B cell (primary cell): ENCODE data around the gene KLHL15. TPM values are rescaled to one million over a fixed set of nuclear protein-coding genes. Genes with fewer than 3 reads are reported as not detected.
A peak's percentile ranks its signal among the peaks of the same experiment; 100 is the strongest.

Experiments
- ATAC-seq: fragments of 200-7000 bp; cut with Tn5 transposase; one replicate; pipeline ENCODE4 v1.10.0; 2021; ENCODE audit warnings: low read depth, mild to moderate bottlenecking, moderate number of reproducible peaks, moderate library complexity
- CTCF ChIA-PET: fragments of 350-600 bp; sonication (Branson Sonifier 250); formaldehyde crosslinking; loops from one replicate; lab custom pipeline; 2021; ENCODE audit warnings: antibody characterized with exemption, inconsistent platforms; lab: Charles Lee
- POLR2A ChIA-PET: fragments of 350-600 bp; sonication (Branson Sonifier 250); formaldehyde crosslinking; loops from one replicate; lab custom pipeline; 2021; ENCODE audit warnings: antibody characterized with exemption; lab: Charles Lee
- DNase-seq: peaks from one replicate; pipeline ENCODE4 v3.0.0; 2013
- H2AFZ ChIP-seq: 2 replicates; pipeline ENCODE4 v1.6.1; 2012; ENCODE audit warnings: mild to moderate bottlenecking, low read depth, low read length; ENCODE audit not compliant: insufficient read depth, poor library complexity, severe bottlenecking
- H3K27ac ChIP-seq, 2 donors: 1 replicate in 1 of 2; 2 replicates in 1 of 2; pipeline ENCODE4 v1.5.1; 2012 to 2013; ENCODE audit warnings: low read length in 2 of 2, mild to moderate bottlenecking in 2 of 2, moderate library complexity in 1 of 2
- H3K27me3 ChIP-seq, 4 experiments: fragments of 200-600 bp in 1 of 4; sonication (generic) in 1 of 4; replicated peaks in 1 of 4; 1 replicate in 2 of 4; 2 replicates in 2 of 4; pipeline versions ENCODE4 v1.6.1 to v1.7.0; 2013 to 2016; ENCODE audit warnings: low read length in 3 of 4, mild to moderate bottlenecking in 2 of 4, mixed read lengths in 1 of 4, moderate library complexity in 1 of 4; ENCODE audit not compliant: insufficient read depth in 4 of 4, control insufficient read depth in 3 of 4; ENCODE audit errors: control extremely low read depth in 1 of 4
- H3K36me3 ChIP-seq, 2 experiments: replicated peaks in 1 of 2; 1 replicate in 1 of 2; 2 replicates in 1 of 2; pipeline versions ENCODE4 v1.6.1 to v1.7.1; 2013; ENCODE audit warnings: low read length in 1 of 2; ENCODE audit not compliant: insufficient read depth in 2 of 2, control insufficient read depth in 1 of 2; ENCODE audit errors: control extremely low read depth in 1 of 2, extremely low read depth in 1 of 2
- H3K4me1 ChIP-seq, 2 donors: fragments of 200-600 bp in 1 of 2; sonication (generic) in 1 of 2; 1 replicate in 1 of 2; 2 replicates in 1 of 2; pipeline versions ENCODE4 v1.5.1 to v1.6.1; 2013 to 2017; ENCODE audit warnings: low read length in 2 of 2; ENCODE audit not compliant: control insufficient read depth in 2 of 2, insufficient read depth in 2 of 2
- H3K4me2 ChIP-seq: replicated peaks from 2 replicates; pipeline ENCODE3; 2012; ENCODE audit warnings: mild to moderate bottlenecking, low read depth, low read length; ENCODE audit not compliant: poor library complexity, severe bottlenecking
- H3K4me3 ChIP-seq, 5 experiments: fragments of 200-600 bp in 1 of 5; sonication (generic) in 1 of 5; 1 replicate in 3 of 5; 2 replicates in 2 of 5; pipeline versions ENCODE4 v1.5.1 to v1.7.0; 2011 to 2016; ENCODE audit warnings: low read length in 4 of 5, mild to moderate bottlenecking in 4 of 5, low read depth in 2 of 5, control low read depth in 1 of 5, moderate library complexity in 1 of 5; ENCODE audit not compliant: insufficient read depth in 1 of 5; ENCODE audit errors: control extremely low read depth in 1 of 5, extremely low read depth in 1 of 5
- H3K79me2 ChIP-seq: fragments of 200-600 bp; sonication (generic); one replicate; pipeline ENCODE4 v1.6.0; 2016; ENCODE audit warnings: low read length; ENCODE audit not compliant: control insufficient read depth, insufficient read depth
- H3K9ac ChIP-seq: fragments of 200-600 bp; sonication (generic); 2 replicates; pipeline ENCODE4 v1.6.1; 2017; ENCODE audit warnings: mild to moderate bottlenecking, low read length, moderate library complexity
- H3K9me3 ChIP-seq, 3 donors: one replicate each; pipeline versions ENCODE4 v1.6.1 to v1.7.1; 2013; ENCODE audit warnings: low read length in 2 of 3; ENCODE audit not compliant: control insufficient read depth in 2 of 3, insufficient read depth in 1 of 3; ENCODE audit errors: control extremely low read depth in 1 of 3
- H4K20me1 ChIP-seq: 2 replicates; pipeline ENCODE4 v1.6.0; 2012; ENCODE audit warnings: mild to moderate bottlenecking, low read length; ENCODE audit not compliant: insufficient read depth, control insufficient read depth, poor library complexity, severe bottlenecking
- H3K27ac Mint-ChIP-seq: one replicate; pipeline ENCODE4 v1.8.0; 2021; ENCODE audit warnings: mixed read lengths
- H3K27me3 Mint-ChIP-seq: one replicate; pipeline ENCODE4 v1.8.0; 2021; ENCODE audit warnings: mixed read lengths
- H3K4me1 Mint-ChIP-seq: one replicate; pipeline ENCODE4 v1.8.0; 2021; ENCODE audit warnings: mixed read lengths
- H3K4me3 Mint-ChIP-seq: one replicate; pipeline ENCODE4 v1.8.0; 2021; ENCODE audit warnings: mixed read lengths
- H3K9me3 Mint-ChIP-seq: one replicate; pipeline ENCODE4 v1.8.0; 2022; ENCODE audit warnings: mixed read lengths; ENCODE audit not compliant: insufficient read depth
- EZH2 ChIP-seq: IDR thresholded peaks from 2 replicates; pipeline ENCODE4 v1.6.1; 2012; ENCODE audit warnings: borderline replicate concordance, low read depth, mild to moderate bottlenecking, moderate library complexity, low read length; ENCODE audit not compliant: insufficient read depth, poor library complexity, severe bottlenecking
- WGBS: methylation state at CpG from one replicate; pipeline ENCODE4 v1.1.5; 2013; ENCODE audit warnings: missing lambda C conversion rate; ENCODE audit not compliant: insufficient coverage; 5-methylcytosine and 5-hydroxymethylcytosine counted together
- intact Hi-C: fragments of 100-400 bp; cut with micrococcal nuclease; formaldehyde crosslinking; loops from one replicate; pipeline ENCODE4 v1.10.0; 2022
- polyA minus RNA-seq: library from RNA; depleted of rRNA, polyadenylated mRNA; stranded (reverse); fragments of >200 nt; gene quantifications from 2 replicates; pipeline ENCODE4 v1.2.3, GENCODE V29; 2012
- polyA plus RNA-seq: library from polyadenylated mRNA; depleted of rRNA; stranded (reverse); fragments of >200 nt; gene quantifications from 2 replicates; pipeline ENCODE4 v1.2.3, GENCODE V29; 2012
- total RNA-seq, 2 donors: library from RNA; stranded (reverse); fragments of 120-200 nt in 1 of 2; gene quantifications; 1 replicate in 1 of 2; 2 replicates in 1 of 2; pipeline versions ENCODE4 v1.2.3 to v1.2.4, GENCODE V29; 2013 to 2022
- TF ChIP-seq, protein P1 (sequence below): fragments of 200-600 bp; IDR thresholded peaks from one replicate; pipeline ENCODE4 v1.8.0; 2022; ENCODE audit warnings: antibody characterized with exemption, mild to moderate bottlenecking

Gene KLHL15, protein sequence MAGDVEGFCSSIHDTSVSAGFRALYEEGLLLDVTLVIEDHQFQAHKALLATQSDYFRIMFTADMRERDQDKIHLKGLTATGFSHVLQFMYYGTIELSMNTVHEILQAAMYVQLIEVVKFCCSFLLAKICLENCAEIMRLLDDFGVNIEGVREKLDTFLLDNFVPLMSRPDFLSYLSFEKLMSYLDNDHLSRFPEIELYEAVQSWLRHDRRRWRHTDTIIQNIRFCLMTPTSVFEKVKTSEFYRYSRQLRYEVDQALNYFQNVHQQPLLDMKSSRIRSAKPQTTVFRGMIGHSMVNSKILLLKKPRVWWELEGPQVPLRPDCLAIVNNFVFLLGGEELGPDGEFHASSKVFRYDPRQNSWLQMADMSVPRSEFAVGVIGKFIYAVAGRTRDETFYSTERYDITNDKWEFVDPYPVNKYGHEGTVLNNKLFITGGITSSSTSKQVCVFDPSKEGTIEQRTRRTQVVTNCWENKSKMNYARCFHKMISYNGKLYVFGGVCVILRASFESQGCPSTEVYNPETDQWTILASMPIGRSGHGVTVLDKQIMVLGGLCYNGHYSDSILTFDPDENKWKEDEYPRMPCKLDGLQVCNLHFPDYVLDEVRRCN
- total RNA-seq (8.2 and 9.4 TPM in 2 replicates), polyA plus RNA-seq (5.4 and 17.3 TPM in 2 replicates), polyA minus RNA-seq (10.5 and 18.8 TPM in 2 replicates)
- 8.9 TPM for total RNA-seq (2013)

DNA sequence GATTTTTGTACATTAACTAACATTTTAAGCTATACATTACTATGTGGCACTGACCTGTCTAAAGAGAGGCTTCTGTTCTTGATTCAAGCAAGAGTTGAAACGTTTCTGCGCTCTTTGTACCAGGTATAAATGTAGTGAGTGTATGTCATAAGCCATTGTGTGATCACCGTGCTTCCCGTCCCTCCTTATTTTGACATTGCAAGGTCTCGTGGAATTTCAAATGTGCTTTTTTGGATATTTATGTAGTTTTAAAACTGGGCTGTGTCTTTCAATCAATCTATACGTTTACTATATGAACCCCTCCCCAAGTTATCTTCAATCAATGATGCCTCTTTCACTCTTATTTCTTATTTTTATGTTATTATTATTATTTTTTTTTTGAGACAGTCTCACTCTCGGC lies at the start of gene KLHL15:
Gene KLHL15, minus strand, starts transcription at position 101 of the 400 bp plus-strand sequence. CDS start 20,493 bp downstream, outside the sequence.
- Histone ChIP-seq H4K20me1 (no peaks in the 10 kb centered on the region), H3K27ac (peak within 1 kb of the TSS; percentile 77 to 93), H2AFZ (peak within 1 kb of the TSS; percentile 74), H3K4me1 (peaks cover 4 to 6% of the 10 kb centered on the region in 2 donors), H3K4me3 (peak within 1 kb of the TSS; percentile 54 to 73 (median 69)), H3K9ac (peak within 1 kb of the TSS; percentile 79), H3K79me2 (peaks cover 20% of the 10 kb centered on the region), H3K4me2 (peak within 1 kb of the TSS; percentile 76), H3K27me3 (no peaks in the 10 kb centered on the region), H3K9me3 (peaks cover 0 to 3% (median 0%) of the 10 kb centered on the region in 3 donors), H3K36me3 (no peaks in the 10 kb centered on the region)
- intact Hi-C loops, result loop anchor here (5.0 to 10.0 kb wide), 2 partner anchors 282 to 440 kb away; partner anchors contain the start of genes ACOT9 and PDK3
- no peaks in the 10 kb centered on the region for H3K9me3 Mint-ChIP-seq
- H3K4me1 Mint-ChIP-seq, result peaks cover 17% of the 10 kb centered on the region
- TF ChIP-seq, protein P1, sequence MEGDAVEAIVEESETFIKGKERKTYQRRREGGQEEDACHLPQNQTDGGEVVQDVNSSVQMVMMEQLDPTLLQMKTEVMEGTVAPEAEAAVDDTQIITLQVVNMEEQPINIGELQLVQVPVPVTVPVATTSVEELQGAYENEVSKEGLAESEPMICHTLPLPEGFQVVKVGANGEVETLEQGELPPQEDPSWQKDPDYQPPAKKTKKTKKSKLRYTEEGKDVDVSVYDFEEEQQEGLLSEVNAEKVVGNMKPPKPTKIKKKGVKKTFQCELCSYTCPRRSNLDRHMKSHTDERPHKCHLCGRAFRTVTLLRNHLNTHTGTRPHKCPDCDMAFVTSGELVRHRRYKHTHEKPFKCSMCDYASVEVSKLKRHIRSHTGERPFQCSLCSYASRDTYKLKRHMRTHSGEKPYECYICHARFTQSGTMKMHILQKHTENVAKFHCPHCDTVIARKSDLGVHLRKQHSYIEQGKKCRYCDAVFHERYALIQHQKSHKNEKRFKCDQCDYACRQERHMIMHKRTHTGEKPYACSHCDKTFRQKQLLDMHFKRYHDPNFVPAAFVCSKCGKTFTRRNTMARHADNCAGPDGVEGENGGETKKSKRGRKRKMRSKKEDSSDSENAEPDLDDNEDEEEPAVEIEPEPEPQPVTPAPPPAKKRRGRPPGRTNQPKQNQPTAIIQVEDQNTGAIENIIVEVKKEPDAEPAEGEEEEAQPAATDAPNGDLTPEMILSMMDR, result no peak
- peak within 1 kb of the TSS; percentile 95 for H3K27ac Mint-ChIP-seq
- DNase-seq (no peak), ATAC-seq (no peak)
- CTCF ChIA-PET, result interaction anchor here (1.8 to 2.3 kb wide), 3 partner anchors 27 to 360 kb away, joined by 4 to 41 read pairs (median 6); partner anchors contain the start of genes APOO, CXorf58, EIF2S3 and PRDX4
- H3K27me3 Mint-ChIP-seq, result no peaks in the 10 kb centered on the region
- 75% methylated on average over 2 of the region's 7 CpGs for WGBS
- peak within 1 kb of the TSS; percentile 90 for H3K4me3 Mint-ChIP-seq
- POLR2A ChIA-PET, result no interaction called here

DNA sequence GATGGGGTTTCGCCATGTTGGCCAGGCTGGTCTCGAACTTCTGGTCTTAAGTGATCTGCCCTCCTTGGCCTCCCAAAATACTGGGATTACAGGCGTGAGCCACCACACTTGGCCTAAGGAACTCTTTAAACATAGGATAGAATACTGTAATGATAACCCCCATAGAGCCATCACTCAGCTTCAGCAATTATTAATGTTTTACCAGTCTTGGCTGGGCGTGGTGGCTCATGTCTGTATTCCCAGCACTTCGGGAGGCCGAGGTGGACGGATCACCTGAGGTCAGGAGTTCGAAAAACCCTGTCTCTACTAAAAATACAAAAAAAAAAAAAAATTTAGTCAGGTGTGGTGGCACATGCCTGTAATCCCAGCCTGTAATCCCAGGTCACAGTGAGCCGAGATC lies 42.9 kb upstream of the KLHL15 start:
- Histone ChIP-seq H3K79me2 (no peaks in the 10 kb centered on the region), H3K4me2 (no peak overlapping the region), H3K27ac (no peak overlapping the region), H3K4me3 (no peak overlapping the region), H3K36me3 (peaks cover 0 to 33% of the 10 kb centered on the region in 2 experiments), H3K9ac (no peak overlapping the region), H2AFZ (no peak overlapping the region), H4K20me1 (peaks cover 5% of the 10 kb centered on the region), H3K9me3 (no peaks in the 10 kb centered on the region), H3K27me3 (no peaks in the 10 kb centered on the region), H3K4me1 (no peaks in the 10 kb centered on the region)
- WGBS, result no CpG with 5 or more reads among the region's 9 CpGs
- intact Hi-C loops, result no loop called here
- Mint-ChIP-seq H3K27ac (no peak overlapping the region), H3K9me3 (no peaks in the 10 kb centered on the region), H3K27me3 (no peaks in the 10 kb centered on the region), H3K4me3 (no peak overlapping the region), H3K4me1 (no peaks in the 10 kb centered on the region)
- DNase-seq, result no peak
- ATAC-seq, result no peak
- POLR2A ChIA-PET, result no interaction called here
- CTCF ChIA-PET, result interaction anchor here (0.7 kb wide), 1 partner anchor 360 kb away, joined by 3 read pairs; no protein-coding TSS in a partner anchor
- TF ChIP-seq, protein P1, result no peak
- no peak for TF ChIP-seq EZH2
